Pons (tissue), 1 donor: Measurements from ENCODE around the gene PATE2.

Experiments
- DNase-seq: peaks from one replicate; pipeline ENCODE4 v3.0.0-alpha.2; 2016; ENCODE audit warnings: low spot score

Gene PATE2

GRCh38 chr11:125778728-125779127 is at the start of gene PATE2:
Gene PATE2 (minus strand): TSS chr11:125778828. CDS start chr11:125778773, 55 bp downstream.
- no peak for DNase-seq

GRCh38 chr11:125807909-125808308 is 29.3 kb upstream of the PATE2 start:
- DNase-seq = no peak

GRCh38 chr11:125802387-125802786 is 23.8 kb upstream of the PATE2 start:
- no peak for DNase-seq

- no peak for DNase-seq
Measured at GRCh38 chr11:125799808-125800207, 21.2 kb upstream of the PATE2 start.

- DNase-seq = no peak
Measured at GRCh38 chr11:125797641-125798040, 19.0 kb upstream of the PATE2 start.

GRCh38 chr11:125790825-125791224 is 12.2 kb upstream of the PATE2 start:
- DNase-seq = no peak

- DNase-seq = no peak
Measured at GRCh38 chr11:125787827-125788226, 9.2 kb upstream of the PATE2 start, which contains the start of gene PATE3. Gene PATE3 (plus strand): TSS chr11:125788127. CDS start chr11:125788152, 25 bp downstream.

- no peak for DNase-seq
Measured at GRCh38 chr11:125784678-125785077, 6.0 kb upstream of the PATE2 start.

GRCh38 chr11:125777309-125777708 is 1.3 kb downstream of the PATE2 start:
- no peak for DNase-seq

GRCh38 chr11:125773516-125773915 is 5.1 kb downstream of the PATE2 start:
- DNase-seq = no peak

GRCh38 chr11:125772834-125773505 is 5.7 kb downstream of the PATE2 start:
- DNase-seq = no peak

- DNase-seq = no peak
Measured at GRCh38 chr11:125770583-125770982, 8.0 kb downstream of the PATE2 start.

GRCh38 chr11:125768336-125769046 is 10.1 kb downstream of the PATE2 start:
- DNase-seq = no peak

GRCh38 chr11:125766251-125766650 is 12.4 kb downstream of the PATE2 start:
- DNase-seq = no peak

GRCh38 chr11:125763483-125763882 is 15.1 kb downstream of the PATE2 start:
- DNase-seq = no peak

- no peak for DNase-seq
Measured at GRCh38 chr11:125762445-125762844, 16.2 kb downstream of the PATE2 start.

- DNase-seq = no peak
Measured at GRCh38 chr11:125756050-125756449, 22.6 kb downstream of the PATE2 start.

- no peak for DNase-seq
Measured at GRCh38 chr11:125750629-125751028, 28.0 kb downstream of the PATE2 start.

- DNase-seq = no peak
Measured at GRCh38 chr11:125745979-125746378, 32.6 kb downstream of the PATE2 start, which contains the start of gene PATE1. Gene PATE1 (plus strand): TSS chr11:125746279. CDS start chr11:125746305, 26 bp downstream.

GRCh38 chr11:125743681-125744080 is 34.9 kb downstream of the PATE2 start:
- DNase-seq = no peak

GRCh38 chr11:125740617-125741016 is 38.0 kb downstream of the PATE2 start:
- DNase-seq = no peak

GRCh38 chr11:125728969-125729368 is 49.7 kb downstream of the PATE2 start:
- DNase-seq = no peak
